ENCODE data around the gene SYT2.
"Not testable (repeated sequence)": the region's sequence is repeated elsewhere in the genome, so short reads cannot be mapped to it uniquely, and the experiment has no call there.

SYT2 gene

GRCh38 chr1:202723708-202724107, 13.5 kb upstream of the SYT2 start:
- no peaks in the 10 kb centered on the region for H3K79me2 ChIP-seq (ENCODE audit: insufficient read depth, low read length)
- H4K20me1 ChIP-seq (ENCODE audit: insufficient read depth, low read length): no peaks in the 10 kb centered on the region
- no peaks in the 10 kb centered on the region for H3K9me3 ChIP-seq (ENCODE audit: insufficient read depth, low read length, severe bottlenecking)
- H3K4me1 ChIP-seq (ENCODE audit: insufficient read depth, low read length): no peaks in the 10 kb centered on the region
- H3K4me3 ChIP-seq (ENCODE audit: low read depth in 1 of 2, low read length in 2 of 2): no peak overlapping the region
- DNase-seq (no peak), ATAC-seq (ENCODE audit: insufficient read depth, low read depth) (no peak)
- peaks cover 23% of the 10 kb centered on the region for H3K27me3 ChIP-seq (ENCODE audit: insufficient read depth, low read length, poor library complexity)
- H3K36me3 ChIP-seq (ENCODE audit: insufficient read depth, low read length): no peaks in the 10 kb centered on the region
- no peak overlapping the region for H3K27ac ChIP-seq (ENCODE audit: low read length)
- no peak overlapping the region for H3K9ac ChIP-seq (ENCODE audit: low read depth, low read length)
- H2AFZ ChIP-seq (ENCODE audit: low read depth, low read length): no peak overlapping the region
- no peak for TF ChIP-seq EZH2 (IDR thresholded peaks at IDR 0.05; ENCODE audit: borderline replicate concordance, low read depth, low read length, severe bottlenecking)
- TF ChIP-seq, protein P1, sequence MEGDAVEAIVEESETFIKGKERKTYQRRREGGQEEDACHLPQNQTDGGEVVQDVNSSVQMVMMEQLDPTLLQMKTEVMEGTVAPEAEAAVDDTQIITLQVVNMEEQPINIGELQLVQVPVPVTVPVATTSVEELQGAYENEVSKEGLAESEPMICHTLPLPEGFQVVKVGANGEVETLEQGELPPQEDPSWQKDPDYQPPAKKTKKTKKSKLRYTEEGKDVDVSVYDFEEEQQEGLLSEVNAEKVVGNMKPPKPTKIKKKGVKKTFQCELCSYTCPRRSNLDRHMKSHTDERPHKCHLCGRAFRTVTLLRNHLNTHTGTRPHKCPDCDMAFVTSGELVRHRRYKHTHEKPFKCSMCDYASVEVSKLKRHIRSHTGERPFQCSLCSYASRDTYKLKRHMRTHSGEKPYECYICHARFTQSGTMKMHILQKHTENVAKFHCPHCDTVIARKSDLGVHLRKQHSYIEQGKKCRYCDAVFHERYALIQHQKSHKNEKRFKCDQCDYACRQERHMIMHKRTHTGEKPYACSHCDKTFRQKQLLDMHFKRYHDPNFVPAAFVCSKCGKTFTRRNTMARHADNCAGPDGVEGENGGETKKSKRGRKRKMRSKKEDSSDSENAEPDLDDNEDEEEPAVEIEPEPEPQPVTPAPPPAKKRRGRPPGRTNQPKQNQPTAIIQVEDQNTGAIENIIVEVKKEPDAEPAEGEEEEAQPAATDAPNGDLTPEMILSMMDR (IDR thresholded peaks at IDR 0.05; ENCODE audit: borderline replicate concordance, extremely low read depth, low read length, poor library complexity, severe bottlenecking): no peak
- H3K4me2 ChIP-seq (ENCODE audit: insufficient read depth, low read length): no peak overlapping the region

- not testable (repeated sequence) for DNase-seq; H3K4me3 ChIP-seq (ENCODE audit: low read depth in 1 of 2, low read length in 2 of 2); H2AFZ ChIP-seq (ENCODE audit: low read depth, low read length); H3K79me2 ChIP-seq (ENCODE audit: insufficient read depth, low read length); H3K9me3 ChIP-seq (ENCODE audit: insufficient read depth, low read length, severe bottlenecking); H3K27ac ChIP-seq (ENCODE audit: low read length); H4K20me1 ChIP-seq (ENCODE audit: insufficient read depth, low read length); H3K4me1 ChIP-seq (ENCODE audit: insufficient read depth, low read length); H3K4me2 ChIP-seq (ENCODE audit: insufficient read depth, low read length); H3K36me3 ChIP-seq (ENCODE audit: insufficient read depth, low read length); H3K9ac ChIP-seq (ENCODE audit: low read depth, low read length); ATAC-seq (ENCODE audit: insufficient read depth, low read depth)
- peaks cover 21% of the 10 kb centered on the region for H3K27me3 ChIP-seq (ENCODE audit: insufficient read depth, low read length, poor library complexity)
Observed at GRCh38 chr1:202723046-202723445, 12.8 kb upstream of the SYT2 start.

DNA sequence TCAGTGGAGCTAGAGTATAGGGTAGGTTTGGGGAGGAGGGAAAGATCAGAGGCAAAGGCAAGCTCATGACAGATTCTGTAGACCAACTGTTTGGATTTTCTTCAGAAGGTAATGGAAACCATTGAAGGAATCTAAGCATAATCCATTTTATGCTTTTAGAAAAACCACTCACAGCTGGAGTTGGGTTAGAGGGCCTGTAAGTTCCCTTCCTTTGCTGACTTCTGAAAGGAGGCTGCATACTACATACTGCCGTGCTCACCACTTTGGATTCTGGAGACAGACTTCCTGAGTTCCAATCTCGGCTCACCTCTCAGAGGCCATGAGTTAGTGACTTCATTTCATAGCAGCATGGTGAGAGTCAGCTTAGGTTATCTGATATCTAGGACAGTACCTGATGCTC, 6.4 kb upstream of the SYT2 start:
- H3K27ac ChIP-seq (ENCODE audit: low read length): no peak overlapping the region
- no peak for TF ChIP-seq EZH2 (IDR thresholded peaks at IDR 0.05; ENCODE audit: borderline replicate concordance, low read depth, low read length, severe bottlenecking)
- TF ChIP-seq, protein P1 (IDR thresholded peaks at IDR 0.05; ENCODE audit: borderline replicate concordance, extremely low read depth, low read length, poor library complexity, severe bottlenecking): no peak
- no peak for DNase-seq
- H3K9ac ChIP-seq (ENCODE audit: low read depth, low read length): no peak overlapping the region
- no peaks in the 10 kb centered on the region for H3K36me3 ChIP-seq (ENCODE audit: insufficient read depth, low read length)
- no peak for ATAC-seq (ENCODE audit: insufficient read depth, low read depth)
- peaks cover 7% of the 10 kb centered on the region for H3K27me3 ChIP-seq (ENCODE audit: insufficient read depth, low read length, poor library complexity)
- H3K9me3 ChIP-seq (ENCODE audit: insufficient read depth, low read length, severe bottlenecking): no peaks in the 10 kb centered on the region
- no peak overlapping the region for H2AFZ ChIP-seq (ENCODE audit: low read depth, low read length)
- H3K79me2 ChIP-seq (ENCODE audit: insufficient read depth, low read length): no peaks in the 10 kb centered on the region
- H3K4me3 ChIP-seq (ENCODE audit: low read depth in 1 of 2, low read length in 2 of 2): no peak overlapping the region
- no peaks in the 10 kb centered on the region for H3K4me1 ChIP-seq (ENCODE audit: insufficient read depth, low read length)
- H3K4me2 ChIP-seq (ENCODE audit: insufficient read depth, low read length): no peak overlapping the region
- H4K20me1 ChIP-seq (ENCODE audit: insufficient read depth, low read length): no peaks in the 10 kb centered on the region

GRCh38 chr1:202714202-202714601, 3.9 kb upstream of the SYT2 start:
- H3K36me3 ChIP-seq (ENCODE audit: insufficient read depth, low read length); ATAC-seq (ENCODE audit: insufficient read depth, low read depth); H4K20me1 ChIP-seq (ENCODE audit: insufficient read depth, low read length); H3K4me1 ChIP-seq (ENCODE audit: insufficient read depth, low read length); H3K27ac ChIP-seq (ENCODE audit: low read length); H3K4me2 ChIP-seq (ENCODE audit: insufficient read depth, low read length); H3K9ac ChIP-seq (ENCODE audit: low read depth, low read length); H2AFZ ChIP-seq (ENCODE audit: low read depth, low read length); H3K9me3 ChIP-seq (ENCODE audit: insufficient read depth, low read length, severe bottlenecking); H3K27me3 ChIP-seq (ENCODE audit: insufficient read depth, low read length, poor library complexity); H3K4me3 ChIP-seq (ENCODE audit: low read depth in 1 of 2, low read length in 2 of 2); H3K79me2 ChIP-seq (ENCODE audit: insufficient read depth, low read length); DNase-seq: not testable (repeated sequence)

Data from DND-41 (cell line).